Cardiac muscle cell (in vitro differentiated cells and primary cell): Measurements from ENCODE around the gene RGL4. TPM values are rescaled to one million over a fixed set of nuclear protein-coding genes. Genes with fewer than 3 reads are reported as not detected.
A peak's percentile ranks its signal among the peaks of the same experiment; 100 is the strongest.

Source experiments
- DNase-seq, 2 donors: peaks; one replicate each; pipeline versions ENCODE4 v3.0.0 to v3.0.0-alpha.2; 2010 to 2017; ENCODE audit warnings: low read depth in 1 of 2, low spot score in 1 of 2
- H3K27ac ChIP-seq: fragments of 200-600 bp; sonication (generic); 2 replicates; pipeline ENCODE4 v1.5.1; 2016
- H3K27me3 ChIP-seq: fragments of 200-600 bp; sonication (generic); 2 replicates; pipeline ENCODE4 v1.6.0; 2016; ENCODE audit warnings: control low read depth
- H3K36me3 ChIP-seq: fragments of 200-600 bp; sonication (generic); 2 replicates; pipeline ENCODE4 v1.5.1; 2016; ENCODE audit warnings: control low read depth
- H3K4me1 ChIP-seq: fragments of 200-600 bp; sonication (generic); 2 replicates; pipeline ENCODE4 v1.8.1; 2017; ENCODE audit warnings: low read depth, mild to moderate bottlenecking, mixed run types
- H3K4me3 ChIP-seq: fragments of 200-600 bp; sonication (generic); 2 replicates; pipeline ENCODE4 v1.5.1; 2016; ENCODE audit warnings: mild to moderate bottlenecking
- H3K9me3 ChIP-seq: fragments of 200-600 bp; sonication (generic); 2 replicates; pipeline ENCODE4 v1.5.1; 2017; ENCODE audit warnings: low read depth, mild to moderate bottlenecking, control low read depth
- polyA plus RNA-seq: library from polyadenylated mRNA; unstranded; fragments of >200 nt; fragmentation: Nextera tagmentation; extraction: Ambion mirVana; gene quantifications from 2 replicates; pipeline ENCODE4 v1.2.1, GENCODE V29; 2016
- total RNA-seq: library from RNA; depleted of rRNA; stranded (reverse); fragments of >200 nt; gene quantifications from 2 replicates; pipeline ENCODE4 v1.2.3, GENCODE V29; 2016
- TF ChIP-seq, protein P1 (sequence below): IDR thresholded peaks from 2 replicates; pipeline ENCODE4 v1.5.1; 2012; ENCODE audit warnings: low read depth, mild to moderate bottlenecking, low read length

The RGL4 gene
- total and polyA plus RNA-seq, 2 experiments from 2014 or later: 1.5 TPM; not detected in 1

DNA sequence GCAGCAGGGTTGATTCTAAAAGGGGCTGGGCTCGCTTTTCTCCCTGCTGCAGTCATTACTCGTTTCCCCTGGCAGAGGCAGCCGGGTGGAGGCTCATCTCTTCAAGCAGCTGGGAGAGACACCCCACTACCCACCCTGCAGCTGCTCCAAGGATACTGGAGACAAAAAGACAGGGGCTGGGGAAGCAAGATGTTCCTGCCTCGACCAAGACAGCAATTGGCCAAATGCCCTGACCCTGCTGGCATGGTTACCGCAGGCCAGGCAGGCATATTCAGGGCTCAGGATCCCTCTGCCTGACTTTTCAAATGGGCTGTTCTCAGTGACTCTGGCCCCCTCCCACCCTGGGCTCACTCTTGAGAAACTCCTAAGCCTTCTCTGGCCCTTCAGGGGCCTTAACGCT is 6.8 kb upstream of the RGL4 start:
- TF ChIP-seq, protein P1, sequence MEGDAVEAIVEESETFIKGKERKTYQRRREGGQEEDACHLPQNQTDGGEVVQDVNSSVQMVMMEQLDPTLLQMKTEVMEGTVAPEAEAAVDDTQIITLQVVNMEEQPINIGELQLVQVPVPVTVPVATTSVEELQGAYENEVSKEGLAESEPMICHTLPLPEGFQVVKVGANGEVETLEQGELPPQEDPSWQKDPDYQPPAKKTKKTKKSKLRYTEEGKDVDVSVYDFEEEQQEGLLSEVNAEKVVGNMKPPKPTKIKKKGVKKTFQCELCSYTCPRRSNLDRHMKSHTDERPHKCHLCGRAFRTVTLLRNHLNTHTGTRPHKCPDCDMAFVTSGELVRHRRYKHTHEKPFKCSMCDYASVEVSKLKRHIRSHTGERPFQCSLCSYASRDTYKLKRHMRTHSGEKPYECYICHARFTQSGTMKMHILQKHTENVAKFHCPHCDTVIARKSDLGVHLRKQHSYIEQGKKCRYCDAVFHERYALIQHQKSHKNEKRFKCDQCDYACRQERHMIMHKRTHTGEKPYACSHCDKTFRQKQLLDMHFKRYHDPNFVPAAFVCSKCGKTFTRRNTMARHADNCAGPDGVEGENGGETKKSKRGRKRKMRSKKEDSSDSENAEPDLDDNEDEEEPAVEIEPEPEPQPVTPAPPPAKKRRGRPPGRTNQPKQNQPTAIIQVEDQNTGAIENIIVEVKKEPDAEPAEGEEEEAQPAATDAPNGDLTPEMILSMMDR: no peak
- H3K4me3 ChIP-seq: no peak overlapping the region
- DNase-seq: no peak
- H3K27me3 ChIP-seq: no peaks in the 10 kb centered on the region
- no peaks in the 10 kb centered on the region for H3K36me3 ChIP-seq
- H3K4me1 ChIP-seq: no peaks in the 10 kb centered on the region
- H3K27ac ChIP-seq: no peak overlapping the region
- H3K9me3 ChIP-seq: no peaks in the 10 kb centered on the region

DNA sequence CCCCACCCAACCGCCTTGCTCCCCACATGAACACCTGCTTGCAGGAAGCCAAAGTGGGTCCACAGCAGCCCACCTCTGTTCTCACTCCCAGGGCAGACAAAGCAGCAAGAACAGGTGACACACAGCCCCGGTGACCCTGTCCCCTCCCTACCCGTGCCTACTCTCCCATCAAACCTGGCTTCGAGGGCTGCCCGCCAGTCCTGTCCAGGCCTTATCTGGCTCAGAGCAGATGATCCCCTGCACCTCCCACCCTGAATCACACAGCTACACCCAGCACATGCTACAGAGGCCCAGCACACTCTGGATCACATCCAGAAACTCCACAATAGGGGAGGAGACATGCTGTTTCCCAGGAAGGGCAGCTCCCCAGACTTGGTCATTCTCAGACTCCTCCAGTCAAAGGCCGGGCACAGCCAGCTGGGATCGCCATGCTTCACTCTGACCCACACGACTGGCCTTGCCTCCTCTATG is 6.2 kb upstream of the RGL4 start:
- Histone ChIP-seq H3K4me1 (no peaks in the 10 kb centered on the region), H3K4me3 (no peak overlapping the region), H3K27me3 (no peaks in the 10 kb centered on the region), H3K27ac (no peak overlapping the region), H3K36me3 (peaks cover 2% of the 10 kb centered on the region), H3K9me3 (no peaks in the 10 kb centered on the region)
- TF ChIP-seq, protein P1: no peak
- peak in 1 of 2 donors; percentile 28 for DNase-seq

DNA sequence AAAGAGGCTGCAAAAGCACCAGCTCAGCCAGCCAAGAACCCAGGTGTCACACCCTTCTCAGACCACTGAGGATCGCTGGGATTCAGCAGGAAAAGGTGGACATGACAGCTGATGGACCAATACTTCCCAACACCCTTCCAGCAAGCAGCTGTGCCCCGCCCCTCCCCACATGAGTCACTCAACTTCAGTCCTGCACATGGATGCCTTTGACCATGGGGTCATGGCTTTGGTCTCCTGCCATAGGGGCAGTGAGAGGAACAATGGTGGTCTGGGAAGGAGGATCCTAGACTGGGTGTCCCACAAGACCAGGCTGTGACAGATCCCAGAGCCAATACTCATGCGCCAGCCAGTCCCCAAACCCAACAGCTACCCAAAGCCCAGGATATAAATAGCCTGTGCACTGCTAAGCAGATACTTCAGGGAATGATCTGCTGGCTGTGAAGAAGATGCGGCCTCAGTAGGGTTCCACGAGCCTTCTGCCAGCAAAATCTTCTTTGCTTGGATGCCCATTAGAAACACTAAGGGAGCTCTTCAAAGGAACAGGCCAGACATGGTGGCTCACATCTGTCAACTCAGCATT is 5.5 kb upstream of the RGL4 start:
- no peaks in the 10 kb centered on the region for H3K9me3 ChIP-seq
- DNase-seq: peak in 1 of 2 donors; percentile 14
- no peak overlapping the region for H3K27ac ChIP-seq
- no peaks in the 10 kb centered on the region for H3K27me3 ChIP-seq
- H3K36me3 ChIP-seq: peaks cover 2% of the 10 kb centered on the region
- H3K4me3 ChIP-seq: no peak overlapping the region
- TF ChIP-seq, protein P1: no peak
- H3K4me1 ChIP-seq: no peaks in the 10 kb centered on the region

DNA sequence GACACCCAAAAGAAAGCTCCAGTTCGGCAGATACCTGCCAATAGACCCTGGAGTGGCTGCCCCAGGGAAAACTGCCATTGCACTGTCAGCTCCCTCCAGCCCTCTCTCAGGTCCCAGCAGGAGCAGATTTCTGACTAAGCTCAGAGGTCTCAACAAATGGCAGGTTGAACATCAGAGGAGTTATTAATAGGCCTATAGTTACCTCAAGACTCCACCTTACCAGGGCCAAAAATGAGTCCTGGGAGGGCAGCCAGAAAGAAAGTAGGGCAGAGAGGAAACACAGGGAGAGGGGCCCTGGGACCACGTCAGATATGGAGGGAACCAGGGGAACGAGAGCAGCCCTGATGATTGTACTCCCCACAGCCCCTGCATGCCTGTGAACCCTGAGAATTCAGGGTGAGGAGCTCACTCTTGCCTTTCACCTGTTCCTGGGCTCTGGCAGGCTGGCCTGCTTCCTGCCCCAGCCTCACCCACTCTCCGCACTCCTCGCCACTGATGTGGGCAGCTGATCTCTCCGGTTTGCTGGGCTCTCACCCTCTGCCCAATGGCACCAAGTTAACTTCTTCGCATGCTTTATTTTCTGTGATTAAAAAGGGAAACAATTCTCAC is 4.3 kb upstream of the RGL4 start:
- DNase-seq: no peak
- peaks cover 2% of the 10 kb centered on the region for H3K36me3 ChIP-seq
- TF ChIP-seq, protein P1: no peak
- no peaks in the 10 kb centered on the region for H3K9me3 ChIP-seq
- H3K27ac ChIP-seq: no peak overlapping the region
- H3K4me1 ChIP-seq: no peaks in the 10 kb centered on the region
- no peak overlapping the region for H3K4me3 ChIP-seq
- no peaks in the 10 kb centered on the region for H3K27me3 ChIP-seq

DNA sequence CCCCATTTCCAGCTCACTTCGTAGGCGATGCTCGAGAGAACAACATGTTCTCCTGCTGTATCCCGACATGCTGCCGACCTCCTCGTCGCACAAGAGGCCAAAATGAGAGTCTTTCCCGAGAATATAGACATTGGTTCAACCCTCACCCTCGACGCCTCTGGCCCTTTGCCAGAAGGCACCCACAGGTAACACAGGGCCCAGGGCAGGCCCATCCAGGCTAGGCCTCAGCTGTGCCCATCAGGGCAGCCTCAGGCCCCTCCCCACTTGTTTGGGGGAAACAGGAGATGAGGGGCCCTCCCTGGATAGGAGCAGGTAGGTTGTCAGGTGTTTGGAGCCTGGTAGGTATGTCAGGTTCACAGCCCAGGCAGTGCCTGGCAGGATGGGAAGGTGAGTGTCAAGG is 2.7 kb upstream of the RGL4 start:
- no peaks in the 10 kb centered on the region for H3K4me1 ChIP-seq
- H3K4me3 ChIP-seq: no peak overlapping the region
- TF ChIP-seq, protein P1: no peak
- no peak for DNase-seq
- H3K36me3 ChIP-seq: peaks cover 2% of the 10 kb centered on the region
- H3K27ac ChIP-seq: no peak overlapping the region
- H3K27me3 ChIP-seq: no peaks in the 10 kb centered on the region
- H3K9me3 ChIP-seq: no peaks in the 10 kb centered on the region
